Measurements from ENCODE around the gene BCORL1.

DNA sequence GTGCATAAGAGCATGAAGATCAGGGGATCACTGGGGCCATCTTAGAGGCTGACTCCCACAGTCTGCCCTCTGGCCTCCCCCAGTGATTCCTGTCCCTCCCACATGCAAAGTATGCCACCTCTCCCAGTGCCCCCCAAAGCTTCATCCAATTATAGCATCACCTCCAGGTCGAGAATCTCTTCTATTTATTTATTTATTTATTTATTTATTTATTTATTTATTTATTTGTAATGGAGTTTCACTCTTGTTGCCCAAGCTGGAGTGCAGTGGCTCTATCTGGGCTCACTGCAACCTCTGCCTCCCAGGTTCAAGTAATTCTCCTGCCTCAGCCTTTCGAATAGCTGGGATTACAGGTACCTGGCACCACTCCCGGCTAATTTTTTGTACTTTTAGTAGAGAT, 50.1 kb downstream of the BCORL1 start:
- TF ChIP-seq, protein P1, sequence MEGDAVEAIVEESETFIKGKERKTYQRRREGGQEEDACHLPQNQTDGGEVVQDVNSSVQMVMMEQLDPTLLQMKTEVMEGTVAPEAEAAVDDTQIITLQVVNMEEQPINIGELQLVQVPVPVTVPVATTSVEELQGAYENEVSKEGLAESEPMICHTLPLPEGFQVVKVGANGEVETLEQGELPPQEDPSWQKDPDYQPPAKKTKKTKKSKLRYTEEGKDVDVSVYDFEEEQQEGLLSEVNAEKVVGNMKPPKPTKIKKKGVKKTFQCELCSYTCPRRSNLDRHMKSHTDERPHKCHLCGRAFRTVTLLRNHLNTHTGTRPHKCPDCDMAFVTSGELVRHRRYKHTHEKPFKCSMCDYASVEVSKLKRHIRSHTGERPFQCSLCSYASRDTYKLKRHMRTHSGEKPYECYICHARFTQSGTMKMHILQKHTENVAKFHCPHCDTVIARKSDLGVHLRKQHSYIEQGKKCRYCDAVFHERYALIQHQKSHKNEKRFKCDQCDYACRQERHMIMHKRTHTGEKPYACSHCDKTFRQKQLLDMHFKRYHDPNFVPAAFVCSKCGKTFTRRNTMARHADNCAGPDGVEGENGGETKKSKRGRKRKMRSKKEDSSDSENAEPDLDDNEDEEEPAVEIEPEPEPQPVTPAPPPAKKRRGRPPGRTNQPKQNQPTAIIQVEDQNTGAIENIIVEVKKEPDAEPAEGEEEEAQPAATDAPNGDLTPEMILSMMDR (IDR thresholded peaks at IDR 0.05; ENCODE audit: poor library complexity) = no peak
- no peak for TF ChIP-seq EZH2phosphoT487 (IDR thresholded peaks at IDR 0.05; ENCODE audit: low read depth, severe bottlenecking, unreplicated experiment)

All from hepatocyte (in vitro differentiated cells).